ENCODE measurements around the gene MAML3.

The MAML3 gene

DNA sequence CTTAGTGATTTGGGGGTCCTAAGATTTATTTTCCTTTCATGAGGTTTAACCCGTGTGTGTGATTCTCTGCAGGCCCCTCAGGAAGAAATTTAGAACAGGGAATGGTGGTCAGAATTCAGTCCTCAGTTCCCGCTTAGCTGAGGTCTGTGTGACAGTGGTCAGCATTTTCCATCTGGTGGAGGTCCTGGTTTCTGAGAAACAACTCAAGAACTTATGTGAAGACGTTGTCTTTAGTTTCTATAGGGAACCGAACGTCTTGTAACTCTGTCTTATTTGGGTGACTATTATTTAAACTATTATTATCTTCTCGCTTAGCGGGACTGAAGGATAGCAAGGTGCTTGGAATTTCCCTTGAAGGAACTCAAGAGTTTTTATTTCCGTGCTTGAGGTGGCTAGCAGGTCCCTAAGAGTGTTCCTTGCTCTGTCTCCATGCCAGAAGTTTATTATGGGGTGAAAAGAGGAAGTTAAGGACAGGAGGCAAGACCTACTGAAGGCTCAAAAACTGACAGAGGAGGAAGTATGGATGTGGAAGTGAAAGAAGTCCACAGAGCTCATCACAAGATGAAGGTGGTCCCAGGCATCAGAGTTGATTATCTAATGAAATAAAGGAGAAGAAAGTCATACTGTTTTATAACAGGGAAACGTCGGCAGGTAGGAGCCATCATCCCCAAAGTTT is 479.0 kb downstream of the MAML3 start:
- DNase-seq = no peak

GRCh38 chr4:139672732-139673131 is 481.3 kb downstream of the MAML3 start:
- no peak for DNase-seq

DNA sequence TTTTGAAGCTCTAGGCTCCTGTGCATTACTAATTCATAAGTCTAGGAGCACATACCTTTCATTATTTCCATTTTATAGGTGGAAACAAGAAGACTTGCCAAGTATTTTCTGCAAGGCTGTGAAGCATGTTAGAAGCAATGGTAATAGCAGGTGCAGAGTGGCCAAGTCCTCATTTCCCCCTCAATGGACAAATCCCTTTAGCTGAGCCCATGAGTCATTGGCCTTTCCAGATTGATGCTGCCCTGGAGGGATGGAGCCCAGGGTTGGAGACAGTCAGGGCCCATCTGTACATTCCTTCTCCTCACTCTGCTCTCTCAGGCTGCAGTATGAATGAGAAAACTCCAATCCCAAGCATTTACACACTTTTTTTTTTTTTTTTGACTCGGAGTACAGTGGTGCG is 481.8 kb downstream of the MAML3 start:
- no peak for DNase-seq

GRCh38 chr4:139670775-139671174 is 483.2 kb downstream of the MAML3 start:
- no peak for DNase-seq

DNA sequence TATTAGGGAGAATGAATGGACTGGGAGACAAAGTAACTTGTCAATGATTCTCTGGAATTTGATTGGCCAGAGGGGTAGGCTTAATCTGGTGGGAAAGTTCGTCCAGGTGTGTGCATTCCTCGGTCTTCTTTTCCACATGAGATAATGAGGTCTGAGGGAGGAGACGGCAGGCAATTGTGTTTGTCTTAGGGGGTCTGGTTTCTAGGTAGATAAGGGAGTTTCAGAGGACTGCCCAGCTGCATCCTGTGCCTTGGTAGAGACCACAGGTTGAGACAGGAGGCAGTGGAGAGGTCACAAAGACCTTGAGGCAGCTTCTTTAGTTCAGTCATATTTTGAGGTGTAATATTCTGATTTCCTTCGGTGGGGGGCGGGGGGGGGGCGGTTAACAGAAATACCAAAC is 484.1 kb downstream of the MAML3 start:
- DNase-seq = no peak

DNA sequence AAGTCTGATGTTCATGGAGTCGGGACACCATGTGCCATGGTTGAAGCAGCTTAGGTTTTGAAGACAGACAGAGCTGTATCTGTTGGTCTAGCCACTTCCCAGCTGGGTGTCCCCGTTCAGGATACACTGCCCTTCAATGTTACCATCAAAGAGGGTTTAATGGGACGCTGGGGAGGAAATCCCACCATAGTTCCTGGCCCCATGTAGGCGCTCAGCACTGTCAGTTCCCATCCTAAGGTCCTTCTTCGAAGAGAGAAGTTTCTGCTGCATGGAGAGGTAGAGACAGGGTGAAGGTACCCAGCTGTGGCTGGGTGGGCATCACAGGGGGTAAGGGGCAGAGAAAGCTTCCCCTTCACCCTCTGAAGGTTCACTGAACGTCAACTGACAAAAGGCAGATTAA is 484.6 kb downstream of the MAML3 start:
- no peak for DNase-seq

GRCh38 chr4:139668658-139669201 is 485.3 kb downstream of the MAML3 start:
- DNase-seq = no peak

DNA sequence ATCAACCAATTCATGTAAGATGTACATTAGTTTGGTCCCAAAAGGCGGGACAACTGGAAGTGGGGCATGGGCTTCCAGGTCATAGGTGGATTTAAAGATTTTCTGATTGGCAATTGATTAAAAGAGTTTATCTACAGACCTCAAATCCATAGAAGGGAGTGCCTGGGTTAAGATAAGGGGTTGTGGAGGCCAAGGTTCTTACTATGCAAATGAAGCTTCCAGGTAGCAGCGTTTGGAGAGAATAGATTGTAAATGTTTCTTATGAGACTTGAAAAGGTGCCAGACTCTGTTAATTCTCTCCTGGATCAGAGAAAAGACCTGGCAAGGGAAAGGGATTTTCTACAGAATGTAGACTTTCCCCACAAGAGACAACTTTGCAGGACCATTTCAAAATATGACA is 485.9 kb downstream of the MAML3 start:
- no peak for DNase-seq
